Choroid plexus epithelial cell (primary cell): ENCODE results near the gene GM2A.
"Not testable (repeated sequence)": the region's sequence is repeated elsewhere in the genome, so short reads cannot be mapped to it uniquely, and the experiment has no call there.

Source experiments
- DNase-seq: peaks from one replicate; pipeline ENCODE4 v3.0.0-alpha.2; 2010; ENCODE audit warnings: low read depth
- H3K4me3 ChIP-seq: 2 replicates; pipeline ENCODE4 v1.5.1; 2011; ENCODE audit warnings: low read depth, mild to moderate bottlenecking, control low read depth, low read length, moderate library complexity
- TF ChIP-seq, protein P1 (sequence below): conservative IDR thresholded peaks from 2 replicates; pipeline ENCODE4 v1.5.1; 2011; ENCODE audit warnings: low read depth, mild to moderate bottlenecking, control low read depth, inconsistent platforms, low read length, moderate library complexity

The GM2A gene

DNA sequence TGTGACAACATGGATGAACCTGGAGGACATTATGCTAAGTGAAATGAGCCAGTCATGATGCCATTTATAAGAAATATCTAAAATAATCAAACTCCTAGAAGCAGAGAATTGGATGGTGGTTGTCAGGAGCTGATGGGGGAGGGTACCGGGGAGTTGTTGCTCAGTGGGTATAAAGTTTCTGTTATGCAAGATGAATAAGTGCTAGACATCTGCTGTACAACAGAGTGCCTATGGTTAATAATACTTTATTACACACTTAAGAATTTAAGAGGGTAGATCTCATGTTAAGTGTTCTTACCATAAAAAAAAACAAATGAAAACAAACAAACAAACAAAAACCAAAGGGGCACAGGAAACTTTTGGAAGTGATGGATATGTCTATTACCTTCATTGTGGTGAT is 16.1 kb upstream of the GM2A start:
- H3K4me3 ChIP-seq, result no peak overlapping the region
- DNase-seq, result no peak
- TF ChIP-seq, protein P1, sequence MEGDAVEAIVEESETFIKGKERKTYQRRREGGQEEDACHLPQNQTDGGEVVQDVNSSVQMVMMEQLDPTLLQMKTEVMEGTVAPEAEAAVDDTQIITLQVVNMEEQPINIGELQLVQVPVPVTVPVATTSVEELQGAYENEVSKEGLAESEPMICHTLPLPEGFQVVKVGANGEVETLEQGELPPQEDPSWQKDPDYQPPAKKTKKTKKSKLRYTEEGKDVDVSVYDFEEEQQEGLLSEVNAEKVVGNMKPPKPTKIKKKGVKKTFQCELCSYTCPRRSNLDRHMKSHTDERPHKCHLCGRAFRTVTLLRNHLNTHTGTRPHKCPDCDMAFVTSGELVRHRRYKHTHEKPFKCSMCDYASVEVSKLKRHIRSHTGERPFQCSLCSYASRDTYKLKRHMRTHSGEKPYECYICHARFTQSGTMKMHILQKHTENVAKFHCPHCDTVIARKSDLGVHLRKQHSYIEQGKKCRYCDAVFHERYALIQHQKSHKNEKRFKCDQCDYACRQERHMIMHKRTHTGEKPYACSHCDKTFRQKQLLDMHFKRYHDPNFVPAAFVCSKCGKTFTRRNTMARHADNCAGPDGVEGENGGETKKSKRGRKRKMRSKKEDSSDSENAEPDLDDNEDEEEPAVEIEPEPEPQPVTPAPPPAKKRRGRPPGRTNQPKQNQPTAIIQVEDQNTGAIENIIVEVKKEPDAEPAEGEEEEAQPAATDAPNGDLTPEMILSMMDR, result no peak

GRCh38 chr5:151237685-151238084 is 15.3 kb upstream of the GM2A start:
- H3K4me3 ChIP-seq, result no peak overlapping the region
- TF ChIP-seq, protein P1, result no peak
- DNase-seq, result no peak

DNA sequence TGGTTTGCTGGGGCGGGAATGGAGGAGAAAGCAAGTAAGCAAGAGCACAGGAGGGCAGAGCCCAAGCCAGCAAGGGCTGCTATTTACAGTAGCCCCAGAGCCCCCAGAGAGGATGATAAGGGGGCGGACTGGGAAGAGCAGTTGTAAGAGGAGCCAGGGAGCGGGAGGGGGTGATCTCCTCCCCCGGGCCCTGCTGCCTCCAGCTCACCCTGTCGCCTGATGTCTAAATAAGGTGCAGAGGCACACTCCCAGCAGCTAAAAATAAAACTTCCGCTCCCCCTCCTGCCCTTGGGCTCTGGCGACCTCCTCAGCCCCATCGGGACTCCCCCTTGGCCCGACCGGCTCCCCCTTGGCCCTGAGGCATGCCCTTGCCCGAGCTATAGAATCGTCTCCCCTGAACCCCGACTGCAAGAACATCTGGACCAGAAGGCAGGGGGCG is 14.7 kb upstream of the GM2A start:
- no peak overlapping the region for H3K4me3 ChIP-seq
- no peak for DNase-seq
- TF ChIP-seq, protein P1, result no peak

DNA sequence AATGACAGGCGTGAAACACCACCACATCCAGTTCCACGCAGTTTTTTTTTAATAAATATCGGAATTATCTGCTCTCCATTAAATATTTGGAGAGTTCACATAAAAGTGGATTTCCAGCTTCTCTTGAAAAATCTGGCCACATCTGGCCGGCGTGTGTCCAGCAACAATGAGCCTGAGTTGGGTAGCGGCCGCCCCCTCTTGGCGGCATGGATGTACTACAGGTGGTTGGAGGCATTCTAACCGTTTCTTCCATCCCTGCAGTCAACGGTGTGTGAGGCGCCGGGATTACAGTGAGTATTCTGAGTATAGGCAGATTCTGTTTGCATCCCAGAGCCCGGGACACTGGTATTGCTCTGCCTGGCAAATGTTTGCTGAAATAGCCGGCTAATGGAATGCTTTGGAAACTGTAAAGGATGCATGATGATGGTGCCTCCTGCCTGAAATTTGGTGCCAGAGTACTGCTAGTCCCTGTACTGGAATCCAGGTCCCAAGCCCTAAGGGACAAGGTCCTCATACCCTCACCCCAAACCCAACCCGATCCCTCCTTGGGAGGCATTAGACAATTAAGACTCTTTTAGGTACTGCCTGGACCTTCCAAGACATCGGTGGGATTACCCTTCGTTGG is 13.6 kb upstream of the GM2A start:
- TF ChIP-seq, protein P1, result peak; percentile 93
- DNase-seq, result peak; percentile 89
- H3K4me3 ChIP-seq, result no peak overlapping the region

- H3K4me3 ChIP-seq, DNase-seq: not testable (repeated sequence)
These were observed 12.6 kb upstream of the GM2A start for GRCh38 chr5:151240268-151240835.

DNA sequence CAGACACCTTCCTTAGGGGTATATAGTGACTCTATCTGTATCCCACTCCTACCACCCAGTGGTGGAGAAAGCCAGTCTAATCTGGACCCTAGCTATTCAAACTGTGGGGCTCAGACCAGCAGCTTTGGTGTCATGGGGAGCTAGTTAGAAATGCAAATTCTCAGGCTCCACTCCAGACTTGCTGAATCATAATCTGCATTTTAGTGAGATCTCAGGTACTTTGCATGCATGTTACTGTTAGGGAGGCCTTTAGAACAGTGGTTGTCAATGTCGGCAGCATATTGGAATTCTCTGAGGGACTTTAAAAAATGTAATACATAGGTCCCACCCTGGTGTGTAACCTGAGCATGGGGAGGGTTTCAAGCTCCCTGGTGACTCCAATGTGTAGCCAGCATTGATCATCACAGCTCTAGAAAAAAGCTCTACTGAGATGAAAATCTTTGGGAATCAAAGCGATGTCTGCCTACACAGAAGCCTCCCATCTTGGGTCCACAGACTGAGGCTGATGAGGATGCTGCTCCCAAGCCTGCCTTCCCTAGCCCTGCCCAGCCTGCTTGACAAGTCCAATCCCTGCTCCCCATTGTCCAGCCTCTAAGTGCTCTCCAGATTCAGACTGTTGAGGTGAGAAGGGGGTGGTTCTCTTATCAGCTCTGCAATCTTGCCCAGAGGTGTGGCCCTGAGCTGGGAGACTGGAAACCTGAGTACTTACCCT is 11.9 kb upstream of the GM2A start:
- DNase-seq, result no peak
- no peak overlapping the region for H3K4me3 ChIP-seq
- TF ChIP-seq, protein P1, result no peak

GRCh38 chr5:151243127-151243526 is 9.9 kb upstream of the GM2A start:
- TF ChIP-seq, protein P1, result no peak
- no peak overlapping the region for H3K4me3 ChIP-seq
- no peak for DNase-seq
